GM10248 (cell line): ENCODE results near the gene SAMD7.

Source experiments
- CTCF ChIA-PET: fragments of 300-600 bp; sonication (Branson Sonifier 250); formaldehyde crosslinking; extraction: SDS; loops from one replicate; lab custom pipeline; 2021; ENCODE audit warnings: antibody characterized with exemption; lab: Yijun Ruan, JAX
- POLR2A ChIA-PET: fragments of 350-650 bp; sonication (Branson Sonifier 250); formaldehyde crosslinking; extraction: SDS; loops from one replicate; lab custom pipeline; 2020; ENCODE audit warnings: antibody characterized with exemption; lab: Yijun Ruan, JAX
- DNase-seq: peaks from one replicate; pipeline ENCODE4 v3.0.0; 2012; ENCODE audit errors: extremely low spot score
- TF ChIP-seq, protein P1 (sequence below): IDR thresholded peaks from 2 replicates; pipeline ENCODE4 v1.5.1; 2012; ENCODE audit warnings: mild to moderate bottlenecking, low read depth; ENCODE audit errors: extremely low read depth, missing control alignments, control extremely low read depth

The SAMD7 gene

DNA sequence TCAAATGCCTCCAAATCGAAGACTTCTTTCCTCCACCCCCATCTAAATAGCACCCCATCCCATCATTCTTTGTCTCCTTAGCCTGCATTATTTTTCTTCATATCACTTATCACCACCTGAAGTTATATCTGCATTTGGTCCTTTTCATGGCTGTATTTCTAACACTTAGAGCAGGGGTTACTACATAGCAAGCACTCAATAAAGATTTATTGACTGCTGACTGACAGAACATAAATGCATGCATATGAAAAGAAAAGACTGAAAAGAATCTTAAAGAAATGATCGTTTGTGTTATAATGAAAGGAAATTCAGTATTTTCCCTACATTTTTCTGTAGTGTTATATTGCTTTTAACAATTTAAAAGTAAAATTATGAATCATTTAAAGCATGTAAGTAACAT is 43.0 kb upstream of the SAMD7 start:
- ChIA-PET CTCF (interaction anchor here (1.1 to 1.3 kb wide), 3 partner anchors 9 to 153 kb away, joined by 3 to 6 read pairs (median 3); no protein-coding TSS in a partner anchor), POLR2A (no interaction called here)
- TF ChIP-seq, protein P1, sequence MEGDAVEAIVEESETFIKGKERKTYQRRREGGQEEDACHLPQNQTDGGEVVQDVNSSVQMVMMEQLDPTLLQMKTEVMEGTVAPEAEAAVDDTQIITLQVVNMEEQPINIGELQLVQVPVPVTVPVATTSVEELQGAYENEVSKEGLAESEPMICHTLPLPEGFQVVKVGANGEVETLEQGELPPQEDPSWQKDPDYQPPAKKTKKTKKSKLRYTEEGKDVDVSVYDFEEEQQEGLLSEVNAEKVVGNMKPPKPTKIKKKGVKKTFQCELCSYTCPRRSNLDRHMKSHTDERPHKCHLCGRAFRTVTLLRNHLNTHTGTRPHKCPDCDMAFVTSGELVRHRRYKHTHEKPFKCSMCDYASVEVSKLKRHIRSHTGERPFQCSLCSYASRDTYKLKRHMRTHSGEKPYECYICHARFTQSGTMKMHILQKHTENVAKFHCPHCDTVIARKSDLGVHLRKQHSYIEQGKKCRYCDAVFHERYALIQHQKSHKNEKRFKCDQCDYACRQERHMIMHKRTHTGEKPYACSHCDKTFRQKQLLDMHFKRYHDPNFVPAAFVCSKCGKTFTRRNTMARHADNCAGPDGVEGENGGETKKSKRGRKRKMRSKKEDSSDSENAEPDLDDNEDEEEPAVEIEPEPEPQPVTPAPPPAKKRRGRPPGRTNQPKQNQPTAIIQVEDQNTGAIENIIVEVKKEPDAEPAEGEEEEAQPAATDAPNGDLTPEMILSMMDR = no peak
- no peak for DNase-seq

GRCh38 chr3:169869484-169870220 is 41.7 kb upstream of the SAMD7 start, which contains the start of gene LRRC31:
Gene LRRC31 (minus strand): TSS chr3:169869935. CDS start chr3:169869807, 128 bp downstream.
- POLR2A ChIA-PET = interaction anchor here (0.6 kb wide), 1 partner anchor 1621 kb away, joined by 3 read pairs; no protein-coding TSS in a partner anchor
- CTCF ChIA-PET = interaction anchor here (1.6 kb wide), 1 partner anchor 10 kb away, joined by 4 read pairs; no protein-coding TSS in a partner anchor
- TF ChIP-seq, protein P1 = no peak
- no peak for DNase-seq

GRCh38 chr3:169871129-169871886 is 40.1 kb upstream of the SAMD7 start:
- ChIA-PET CTCF (interaction anchor here (4.1 kb wide), 1 partner anchor 9 kb away, joined by 17 read pairs; no protein-coding TSS in a partner anchor), POLR2A (no interaction called here)
- DNase-seq = no peak

DNA sequence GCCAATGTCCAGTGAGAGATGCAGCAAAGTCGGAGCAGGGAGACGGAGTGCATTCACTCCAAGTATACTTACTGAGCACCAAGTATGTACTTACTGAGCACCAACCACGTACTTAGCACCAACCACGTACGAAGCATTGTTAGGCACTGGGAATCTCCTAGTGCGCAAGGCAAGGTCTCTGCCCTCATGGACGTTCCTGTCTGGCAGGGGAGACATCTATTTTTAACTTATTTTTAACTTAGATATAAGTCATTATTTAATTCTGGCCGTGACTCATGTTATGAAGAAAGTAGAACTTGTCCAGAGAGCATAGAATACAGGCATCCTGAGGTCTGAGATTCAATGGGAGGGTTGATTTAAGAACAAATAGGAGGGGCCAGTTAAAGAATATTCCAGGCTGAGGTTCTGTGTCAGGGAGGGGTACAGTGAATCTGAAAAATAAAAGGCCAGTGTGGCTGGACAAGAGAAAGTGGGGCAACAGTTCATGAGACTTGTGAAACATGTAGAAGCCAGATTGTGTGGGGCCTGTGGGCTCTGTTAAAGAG is 32.3 kb upstream of the SAMD7 start:
- ChIA-PET POLR2A (no interaction called here), CTCF (no interaction called here)
- no peak for DNase-seq
- TF ChIP-seq, protein P1 = no peak

More at GRCh38 chr3:169871129-169871886, 40.1 kb upstream of the SAMD7 start:
- TF ChIP-seq, protein P1 = no peak

DNA sequence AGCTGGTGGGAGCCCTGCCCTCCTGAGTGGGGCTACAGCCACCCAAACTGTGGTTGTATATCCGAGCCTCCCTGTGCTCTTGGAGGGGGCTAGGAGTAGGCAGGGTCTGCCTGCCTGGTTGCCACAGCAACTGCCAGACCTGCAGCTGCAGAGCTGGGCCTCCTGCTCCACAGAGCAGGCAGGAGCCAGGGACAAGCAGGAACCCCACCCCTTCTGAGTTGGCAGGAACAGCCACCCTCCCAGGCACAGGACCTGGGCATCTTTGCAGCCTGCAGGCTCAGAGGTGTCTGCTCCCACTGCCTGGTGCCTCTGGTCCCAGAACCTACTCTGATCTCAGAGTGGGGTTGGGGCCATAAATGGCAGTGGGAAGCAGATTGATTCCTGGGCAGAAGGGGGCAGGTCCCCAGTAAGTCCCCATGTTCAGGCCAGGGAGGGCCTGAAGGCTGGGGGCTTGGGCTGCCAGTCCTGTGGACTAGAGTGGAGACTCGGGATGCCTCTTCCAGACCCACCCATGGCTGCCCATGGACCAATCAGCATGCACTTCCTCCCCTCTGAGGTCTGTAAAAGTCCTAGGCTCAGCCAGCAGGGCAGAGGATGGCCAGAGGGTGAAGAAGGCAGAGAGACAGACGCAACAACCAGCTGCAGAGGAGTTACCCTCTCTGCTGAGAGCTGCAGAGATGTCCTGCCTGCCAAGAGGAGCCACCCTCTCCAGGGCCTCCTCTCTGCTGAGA is 31.4 kb upstream of the SAMD7 start:
- no peak for DNase-seq
- TF ChIP-seq, protein P1 = no peak
- CTCF ChIA-PET = interaction anchor here (0.8 to 1.6 kb wide), 2 partner anchors 14 to 15 kb away, joined by 3 to 6 read pairs; no protein-coding TSS in a partner anchor
- POLR2A ChIA-PET = no interaction called here
